ENCODE results near the gene NPL. TPM values are rescaled to one million over a fixed set of nuclear protein-coding genes. Genes with fewer than 3 reads are reported as not detected.

The NPL gene
- total RNA-seq, 2 donors from 2014 or later, result 3.0 to 4.7 TPM

GRCh38 chr1:182845894-182846293 is 56.3 kb downstream of the NPL start:
- Mint-ChIP-seq H3K27me3 (no peaks in the 10 kb centered on the region), H3K4me1 (peaks cover 55% of the 10 kb centered on the region), H3K27ac (peak overlapping the region; percentile 79), H3K36me3 (ENCODE audit: low read depth) (peaks cover 10% of the 10 kb centered on the region), H3K4me3 (peak overlapping the region; percentile 42)
- no peak for DNase-seq
- H3K9me3 ChIP-seq (ENCODE audit: control insufficient read depth, low read length, poor library complexity, severe bottlenecking), result no peaks in the 10 kb centered on the region
- ATAC-seq, result no peak

- Mint-ChIP-seq H3K36me3 (ENCODE audit: low read depth) (peaks cover 10% of the 10 kb centered on the region), H3K27me3 (no peaks in the 10 kb centered on the region), H3K4me1 (peaks cover 48% of the 10 kb centered on the region), H3K27ac (peak overlapping the region; percentile 79), H3K4me3 (no peak overlapping the region)
- ATAC-seq (no peak), DNase-seq (no peak)
- H3K9me3 ChIP-seq (ENCODE audit: control insufficient read depth, low read length, poor library complexity, severe bottlenecking), result no peaks in the 10 kb centered on the region
Measured at GRCh38 chr1:182847105-182847504, 57.5 kb downstream of the NPL start.

DNA sequence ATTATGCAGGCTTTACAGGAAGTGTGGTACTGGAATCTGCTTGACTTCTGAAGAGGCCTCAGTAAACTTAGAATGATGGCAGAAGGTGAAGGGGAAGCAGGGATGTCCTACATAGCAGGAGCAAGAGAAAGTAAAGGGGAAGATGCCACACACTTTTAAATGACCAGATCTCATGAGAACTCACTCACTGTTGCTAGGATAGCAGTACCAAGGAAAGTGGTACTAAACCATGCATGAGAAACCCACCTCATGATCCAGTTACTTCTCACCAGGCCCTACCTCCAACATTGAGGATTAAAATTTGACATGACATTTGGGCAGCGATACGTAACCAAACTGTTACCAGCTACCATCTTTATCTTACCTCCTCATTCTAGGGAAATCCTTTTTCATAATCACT is 59.2 kb downstream of the NPL start:
- no peaks in the 10 kb centered on the region for H3K9me3 ChIP-seq (ENCODE audit: control insufficient read depth, low read length, poor library complexity, severe bottlenecking)
- no peaks in the 10 kb centered on the region for H3K27me3 Mint-ChIP-seq
- peaks cover 36% of the 10 kb centered on the region for H3K4me1 Mint-ChIP-seq
- H3K27ac Mint-ChIP-seq, result peak overlapping the region; percentile 79
- H3K36me3 Mint-ChIP-seq (ENCODE audit: low read depth), result peaks cover 10% of the 10 kb centered on the region
- no peak for ATAC-seq
- no peak for DNase-seq
- H3K4me3 Mint-ChIP-seq, result no peak overlapping the region

GRCh38 chr1:182850319-182850718 is 60.7 kb downstream of the NPL start:
- no peak overlapping the region for H3K4me3 Mint-ChIP-seq
- H3K4me1 Mint-ChIP-seq, result peaks cover 37% of the 10 kb centered on the region
- peaks cover 10% of the 10 kb centered on the region for H3K36me3 Mint-ChIP-seq (ENCODE audit: low read depth)
- H3K9me3 ChIP-seq (ENCODE audit: control insufficient read depth, low read length, poor library complexity, severe bottlenecking), result no peaks in the 10 kb centered on the region
- peak overlapping the region; percentile 37 for H3K27ac Mint-ChIP-seq
- ATAC-seq (no peak), DNase-seq (no peak)
- no peaks in the 10 kb centered on the region for H3K27me3 Mint-ChIP-seq

DNA sequence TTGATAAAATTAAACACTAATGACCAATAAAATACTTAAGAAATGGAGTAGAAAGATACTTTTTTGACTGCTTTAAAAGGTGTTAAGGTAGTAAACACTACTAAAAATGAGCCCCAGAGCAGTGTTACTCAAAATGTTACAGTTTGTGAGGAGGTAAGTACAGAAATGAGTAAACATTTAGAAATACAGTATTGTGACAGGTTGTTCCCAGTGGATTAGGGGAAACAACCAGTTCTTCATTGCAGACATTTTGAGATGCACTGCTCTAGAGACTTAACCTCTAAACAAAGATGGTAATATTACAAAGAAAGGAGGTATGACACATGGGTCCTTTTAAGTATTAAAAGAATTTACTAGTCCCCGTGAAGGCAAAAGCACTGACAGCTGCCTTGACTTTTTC is 62.3 kb downstream of the NPL start:
- H3K27me3 Mint-ChIP-seq, result no peaks in the 10 kb centered on the region
- H3K4me1 Mint-ChIP-seq, result peaks cover 32% of the 10 kb centered on the region
- DNase-seq, result no peak
- H3K36me3 Mint-ChIP-seq (ENCODE audit: low read depth), result peaks cover 7% of the 10 kb centered on the region
- no peaks in the 10 kb centered on the region for H3K9me3 ChIP-seq (ENCODE audit: control insufficient read depth, low read length, poor library complexity, severe bottlenecking)
- no peak for ATAC-seq
- H3K4me3 Mint-ChIP-seq, result no peak overlapping the region
- no peak overlapping the region for H3K27ac Mint-ChIP-seq

- H3K9me3 ChIP-seq (ENCODE audit: control insufficient read depth, low read length, poor library complexity, severe bottlenecking), result no peaks in the 10 kb centered on the region
- ATAC-seq (no peak), DNase-seq (no peak)
- H3K4me3 Mint-ChIP-seq, result no peak overlapping the region
- H3K27ac Mint-ChIP-seq, result no peak overlapping the region
- H3K36me3 Mint-ChIP-seq (ENCODE audit: low read depth), result peaks cover 3% of the 10 kb centered on the region
- peaks cover 2% of the 10 kb centered on the region for H3K4me1 Mint-ChIP-seq
- no peaks in the 10 kb centered on the region for H3K27me3 Mint-ChIP-seq
Measured at GRCh38 chr1:182855911-182856310, 66.3 kb downstream of the NPL start.

DNA sequence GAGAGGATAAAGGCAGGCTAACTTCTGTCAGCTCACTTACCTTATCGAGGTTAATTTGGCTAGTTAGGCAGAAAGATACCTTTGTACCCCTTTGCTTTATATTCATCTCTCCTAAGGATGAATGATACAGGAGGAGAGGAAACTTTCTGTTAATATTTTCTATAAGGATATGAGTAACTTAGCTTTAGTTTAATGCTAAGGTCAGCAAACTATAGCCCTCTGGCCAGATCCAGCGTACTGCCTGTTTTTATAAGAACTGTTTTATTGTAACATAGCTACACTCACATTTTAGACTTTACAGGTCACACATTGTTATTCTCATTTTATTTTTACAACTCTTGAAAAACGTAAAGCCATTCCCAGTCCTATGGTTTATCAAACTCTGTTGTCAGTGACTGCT is 67.6 kb downstream of the NPL start:
- DNase-seq (no peak), ATAC-seq (no peak)
- Mint-ChIP-seq H3K27ac (no peak overlapping the region), H3K4me3 (no peak overlapping the region), H3K27me3 (no peaks in the 10 kb centered on the region), H3K36me3 (ENCODE audit: low read depth) (peaks cover 3% of the 10 kb centered on the region), H3K4me1 (peaks cover 2% of the 10 kb centered on the region)
- H3K9me3 ChIP-seq (ENCODE audit: control insufficient read depth, low read length, poor library complexity, severe bottlenecking), result no peaks in the 10 kb centered on the region

DNA sequence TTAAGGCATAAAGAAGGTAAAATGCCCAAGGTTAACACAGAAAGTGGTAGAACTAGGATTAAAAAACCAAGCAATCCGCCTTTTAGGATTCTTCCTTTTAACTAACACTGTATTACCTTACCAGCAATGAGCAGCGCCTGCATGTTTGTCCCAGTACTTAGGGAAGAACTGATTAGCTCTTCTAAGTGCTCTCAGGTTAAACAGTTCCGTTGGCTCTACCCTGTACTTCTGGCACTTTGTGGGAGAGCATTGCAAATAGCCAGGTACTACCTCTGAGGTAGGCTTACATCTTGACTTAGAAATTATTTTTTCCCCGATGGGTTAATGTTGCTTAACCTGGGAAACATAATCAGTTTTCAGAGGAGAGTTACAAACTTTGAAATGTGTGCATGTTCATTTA is 71.1 kb downstream of the NPL start:
- no peak overlapping the region for H3K4me3 Mint-ChIP-seq
- H3K27me3 Mint-ChIP-seq, result no peaks in the 10 kb centered on the region
- ATAC-seq, result no peak
- H3K9me3 ChIP-seq (ENCODE audit: control insufficient read depth, low read length, poor library complexity, severe bottlenecking), result no peaks in the 10 kb centered on the region
- H3K4me1 Mint-ChIP-seq, result peaks cover 9% of the 10 kb centered on the region
- no peak for DNase-seq
- peak overlapping the region; percentile 72 for H3K27ac Mint-ChIP-seq
- peaks cover 5% of the 10 kb centered on the region for H3K36me3 Mint-ChIP-seq (ENCODE audit: low read depth)

- H3K9me3 ChIP-seq (ENCODE audit: control insufficient read depth, low read length, poor library complexity, severe bottlenecking), result no peaks in the 10 kb centered on the region
- Mint-ChIP-seq H3K27ac (no peak overlapping the region), H3K27me3 (no peaks in the 10 kb centered on the region), H3K4me3 (no peak overlapping the region), H3K36me3 (ENCODE audit: low read depth) (peaks cover 5% of the 10 kb centered on the region), H3K4me1 (peaks cover 11% of the 10 kb centered on the region)
- DNase-seq, result no peak
- no peak for ATAC-seq
Measured at GRCh38 chr1:182861994-182862393, 72.4 kb downstream of the NPL start.

DNA sequence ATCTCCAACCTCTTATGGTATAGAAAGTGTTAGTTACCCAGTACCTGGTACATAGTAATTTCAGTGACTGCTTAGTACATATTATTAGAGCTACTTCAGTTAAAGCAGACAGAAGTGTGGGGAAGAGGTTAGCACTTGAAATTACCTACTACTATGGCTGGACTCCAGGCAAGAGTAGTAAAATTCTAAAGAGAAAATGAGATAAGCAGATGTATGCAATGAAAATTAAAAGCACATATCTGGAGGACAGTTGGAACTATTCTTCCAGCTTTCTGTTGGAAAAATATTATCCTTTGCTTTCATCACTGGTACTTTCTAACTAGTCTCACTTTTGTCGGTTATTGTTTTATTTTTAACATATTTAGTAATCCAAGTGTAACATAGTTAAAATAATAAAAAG is 73.3 kb downstream of the NPL start:
- H3K4me1 Mint-ChIP-seq, result peaks cover 11% of the 10 kb centered on the region
- peaks cover 5% of the 10 kb centered on the region for H3K36me3 Mint-ChIP-seq (ENCODE audit: low read depth)
- no peak overlapping the region for H3K27ac Mint-ChIP-seq

GRCh38 chr1:182863940-182864339 is 74.4 kb downstream of the NPL start:
- Mint-ChIP-seq H3K36me3 (ENCODE audit: low read depth) (peaks cover 5% of the 10 kb centered on the region), H3K27ac (no peak overlapping the region)
- ATAC-seq, result no peak

More for the DNA sequence above, 73.3 kb downstream of the NPL start:
- H3K27me3 Mint-ChIP-seq, result no peaks in the 10 kb centered on the region
- ATAC-seq (no peak), DNase-seq (no peak)
- H3K9me3 ChIP-seq (ENCODE audit: control insufficient read depth, low read length, poor library complexity, severe bottlenecking), result no peaks in the 10 kb centered on the region
- no peak overlapping the region for H3K4me3 Mint-ChIP-seq

GRCh38 chr1:182867861-182868260 is 78.3 kb downstream of the NPL start:
- no peak for ATAC-seq
- H3K27ac Mint-ChIP-seq, result peak overlapping the region; percentile 37

More at GRCh38 chr1:182863940-182864339, 74.4 kb downstream of the NPL start:
- no peaks in the 10 kb centered on the region for H3K9me3 ChIP-seq (ENCODE audit: control insufficient read depth, low read length, poor library complexity, severe bottlenecking)
- no peak for DNase-seq
- H3K4me3 Mint-ChIP-seq, result no peak overlapping the region
- no peaks in the 10 kb centered on the region for H3K27me3 Mint-ChIP-seq
- H3K4me1 Mint-ChIP-seq, result peaks cover 11% of the 10 kb centered on the region

DNA sequence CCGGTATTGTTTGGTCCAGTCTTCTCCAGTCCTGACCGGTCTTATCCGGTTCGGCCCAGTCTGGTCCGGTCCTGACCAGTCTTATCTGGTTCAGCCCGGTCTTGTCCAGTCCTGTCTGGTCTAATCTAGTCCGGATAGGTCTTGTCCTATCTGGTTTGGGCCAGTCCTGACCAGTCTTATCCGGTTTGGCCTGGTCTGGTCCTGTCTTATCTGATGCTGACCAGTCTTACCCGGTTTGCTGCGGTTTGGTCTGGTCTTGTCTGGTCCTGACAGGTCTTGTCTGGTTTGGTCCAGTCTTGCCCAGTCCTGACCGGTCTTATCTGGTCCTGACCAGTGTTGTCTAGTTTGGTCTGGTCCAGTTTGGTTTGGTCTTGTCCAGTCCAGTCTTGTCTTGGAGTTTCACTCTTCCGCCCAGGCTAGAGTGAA is 79.7 kb downstream of the NPL start:
- peaks cover 16% of the 10 kb centered on the region for H3K4me1 Mint-ChIP-seq
- H3K36me3 Mint-ChIP-seq (ENCODE audit: low read depth), result peaks cover 12% of the 10 kb centered on the region
- H3K4me3 Mint-ChIP-seq, result peak overlapping the region; percentile 43
- no peak for DNase-seq
- ATAC-seq, result no peak
- H3K9me3 ChIP-seq (ENCODE audit: control insufficient read depth, low read length, poor library complexity, severe bottlenecking), result no peaks in the 10 kb centered on the region
- H3K27me3 Mint-ChIP-seq, result no peaks in the 10 kb centered on the region
- H3K27ac Mint-ChIP-seq, result peak overlapping the region; percentile 61

More at GRCh38 chr1:182867861-182868260, 78.3 kb downstream of the NPL start:
- H3K9me3 ChIP-seq (ENCODE audit: control insufficient read depth, low read length, poor library complexity, severe bottlenecking), result no peaks in the 10 kb centered on the region
- Mint-ChIP-seq H3K4me1 (peaks cover 12% of the 10 kb centered on the region), H3K36me3 (ENCODE audit: low read depth) (peaks cover 5% of the 10 kb centered on the region), H3K27me3 (no peaks in the 10 kb centered on the region), H3K4me3 (peak overlapping the region; percentile 21)
- no peak for DNase-seq

GRCh38 chr1:182872881-182873280 is 83.3 kb downstream of the NPL start:
- peak overlapping the region; percentile 49 for H3K27ac Mint-ChIP-seq

More at GRCh38 chr1:182872881-182873280, 83.3 kb downstream of the NPL start:
- Mint-ChIP-seq H3K4me3 (no peak overlapping the region), H3K4me1 (peaks cover 16% of the 10 kb centered on the region), H3K27me3 (no peaks in the 10 kb centered on the region), H3K36me3 (ENCODE audit: low read depth) (peaks cover 22% of the 10 kb centered on the region)
- H3K9me3 ChIP-seq (ENCODE audit: control insufficient read depth, low read length, poor library complexity, severe bottlenecking), result no peaks in the 10 kb centered on the region
- no peak for DNase-seq
- ATAC-seq, result no peak

All from T-helper 17 cell (primary cell).